ENCODE measurements around the gene MAB21L2.

- TF ChIP-seq EZH2phosphoT487 (IDR thresholded peaks at IDR 0.05; ENCODE audit: low read length) (no peak), EZH2 (optimal IDR thresholded peaks at IDR 0.05; ENCODE audit: low read depth, low read length) (no peak)
- TF ChIP-seq, protein P1, sequence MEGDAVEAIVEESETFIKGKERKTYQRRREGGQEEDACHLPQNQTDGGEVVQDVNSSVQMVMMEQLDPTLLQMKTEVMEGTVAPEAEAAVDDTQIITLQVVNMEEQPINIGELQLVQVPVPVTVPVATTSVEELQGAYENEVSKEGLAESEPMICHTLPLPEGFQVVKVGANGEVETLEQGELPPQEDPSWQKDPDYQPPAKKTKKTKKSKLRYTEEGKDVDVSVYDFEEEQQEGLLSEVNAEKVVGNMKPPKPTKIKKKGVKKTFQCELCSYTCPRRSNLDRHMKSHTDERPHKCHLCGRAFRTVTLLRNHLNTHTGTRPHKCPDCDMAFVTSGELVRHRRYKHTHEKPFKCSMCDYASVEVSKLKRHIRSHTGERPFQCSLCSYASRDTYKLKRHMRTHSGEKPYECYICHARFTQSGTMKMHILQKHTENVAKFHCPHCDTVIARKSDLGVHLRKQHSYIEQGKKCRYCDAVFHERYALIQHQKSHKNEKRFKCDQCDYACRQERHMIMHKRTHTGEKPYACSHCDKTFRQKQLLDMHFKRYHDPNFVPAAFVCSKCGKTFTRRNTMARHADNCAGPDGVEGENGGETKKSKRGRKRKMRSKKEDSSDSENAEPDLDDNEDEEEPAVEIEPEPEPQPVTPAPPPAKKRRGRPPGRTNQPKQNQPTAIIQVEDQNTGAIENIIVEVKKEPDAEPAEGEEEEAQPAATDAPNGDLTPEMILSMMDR (IDR thresholded peaks at IDR 0.05; ENCODE audit: low read length): no peak
These were observed 7.3 kb upstream of the MAB21L2 start for GRCh38 chr4:150574678-150575077.

Measured in MM.1S (cell line).